Lung microvascular endothelial cell (primary cell): ENCODE results near the gene DEGS2. TPM values are rescaled to one million over a fixed set of nuclear protein-coding genes. Genes with fewer than 3 reads are reported as not detected.

Source experiments
- DNase-seq, 2 donors: peaks; one replicate each; pipeline versions ENCODE4 v3.0.0 to v3.0.0-alpha.2; 2010; ENCODE audit warnings: low read depth in 2 of 2
- total RNA-seq: library from RNA; depleted of rRNA; stranded (reverse); fragments of >200 nt; gene quantifications from 2 replicates; pipeline ENCODE4 v1.2.1, GENCODE V29; 2014

The DEGS2 gene
- total RNA-seq, 1 donor from 2014 or later = 0.20 TPM

- DNase-seq = no peak
Observed at GRCh38 chr14:100132903-100133510, 26.4 kb downstream of the DEGS2 start.

GRCh38 chr14:100132161-100132902 lies 27.1 kb downstream of the DEGS2 start:
- no peak for DNase-seq

GRCh38 chr14:100131181-100131580 lies 28.3 kb downstream of the DEGS2 start:
- DNase-seq = no peak

GRCh38 chr14:100130521-100130920 lies 28.9 kb downstream of the DEGS2 start:
- no peak for DNase-seq

- peak; percentile 44 to 45 for DNase-seq
Observed at GRCh38 chr14:100129161-100129589, 30.3 kb downstream of the DEGS2 start.

- DNase-seq = no peak
Observed at GRCh38 chr14:100128688-100129087, 30.8 kb downstream of the DEGS2 start.

- DNase-seq = no peak
Observed at GRCh38 chr14:100127853-100128455, 31.5 kb downstream of the DEGS2 start.

GRCh38 chr14:100126401-100126800 lies 33.0 kb downstream of the DEGS2 start:
- DNase-seq = no peak

- no peak for DNase-seq
Observed at GRCh38 chr14:100124551-100125088, 34.8 kb downstream of the DEGS2 start.

GRCh38 chr14:100123618-100124017 lies 35.8 kb downstream of the DEGS2 start:
- DNase-seq = no peak

- no peak for DNase-seq
Observed at GRCh38 chr14:100122481-100123223, 36.8 kb downstream of the DEGS2 start.

GRCh38 chr14:100121643-100122480 lies 37.6 kb downstream of the DEGS2 start:
- no peak for DNase-seq

- no peak for DNase-seq
Observed at GRCh38 chr14:100120522-100121269, 38.7 kb downstream of the DEGS2 start.

GRCh38 chr14:100119251-100119650 lies 40.2 kb downstream of the DEGS2 start:
- DNase-seq = no peak

- DNase-seq = no peak
Observed at GRCh38 chr14:100118396-100119011, 40.9 kb downstream of the DEGS2 start.

- DNase-seq = no peak
Observed at GRCh38 chr14:100117633-100118395, 41.6 kb downstream of the DEGS2 start.

GRCh38 chr14:100117026-100117425 lies 42.4 kb downstream of the DEGS2 start:
- DNase-seq = no peak

- no peak for DNase-seq
Observed at GRCh38 chr14:100116134-100116533, 43.3 kb downstream of the DEGS2 start.

- DNase-seq = no peak
Observed at GRCh38 chr14:100115726-100116125, 43.7 kb downstream of the DEGS2 start.
